ENCODE measurements around the gene MYO16.

- TF ChIP-seq CTCF (IDR thresholded peaks at IDR 0.05; ENCODE audit: poor library complexity) (no peak), EZH2 (IDR thresholded peaks at IDR 0.05; ENCODE audit: borderline replicate concordance) (no peak), EZH2phosphoT487 (IDR thresholded peaks at IDR 0.05; ENCODE audit: low read depth, severe bottlenecking, unreplicated experiment) (no peak)
Measured at GRCh38 chr13:108859197-108860012, 230.0 kb downstream of the MYO16 start.

Measured in hepatocyte (in vitro differentiated cells).